ENCODE measurements around the gene SPATA7.

GRCh38 chr14:88380405-88380804, 5.1 kb upstream of the SPATA7 start:
- TF ChIP-seq CTCF (IDR thresholded peaks at IDR 0.05) (peak; percentile 47), HOXA7 (CRISPR knock-in tag; IDR thresholded peaks at IDR 0.05) (no peak), EP300 (IDR thresholded peaks at IDR 0.05) (no peak), ZNF302 (CRISPR knock-in tag; IDR thresholded peaks at IDR 0.05) (no peak)

Data from A549 (cell line).